HCT116 (cell line): Measurements from ENCODE around the gene S100A11. TPM values are rescaled to one million over a fixed set of nuclear protein-coding genes. Genes with fewer than 3 reads are reported as not detected.

Experiments
- ATAC-seq: fragments of 200-7000 bp; cut with Tn5 transposase; 2 replicates; pipeline ENCODE4 v1.9.1; 2020; ENCODE audit warnings: mild to moderate bottlenecking, moderate library complexity
- BruUV-seq: library from RNA; stranded (reverse); fragments of 400-500 nt; replicated peaks from 2 replicates; lab custom pipeline; 2021; lab: Mats Ljungman, UMichigan
- CTCF ChIA-PET: fragments of 300-600 bp; sonication (Branson Sonifier 250); formaldehyde crosslinking; loops from one replicate; lab custom pipeline; 2021; ENCODE audit warnings: antibody characterized with exemption; lab: Charles Lee
- POLR2A ChIA-PET: fragments of 300-600, 350-600 bp; sonication (Branson Sonifier 250); formaldehyde crosslinking; loops from one replicate; lab custom pipeline; 2021; ENCODE audit warnings: antibody characterized with exemption; lab: Charles Lee
- RAD21 ChIA-PET, 2 experiments: fragments of 300-600 bp; sonication (Branson Sonifier 250); formaldehyde crosslinking; loops; one replicate each; lab custom pipeline; 2023; ENCODE audit warnings: low total read pairs in 2 of 2; ENCODE audit not compliant: uncharacterized antibody in 2 of 2, unreplicated experiment in 2 of 2, low non-redundant PET in 1 of 2; lab: Charles Lee
- DNase-seq: peaks from one replicate; pipeline ENCODE4 v3.0.0-alpha.2; 2010; ENCODE audit warnings: low read depth, low spot score
- H2AFZ ChIP-seq: fragments of 200-600 bp; shearing (Covaris generic), sonication (generic); 2 replicates; pipeline ENCODE4 v1.6.1; 2017; ENCODE audit warnings: low read depth, mixed run types, mixed read lengths, antibody characterized with exemption, low read length; ENCODE audit not compliant: poor library complexity, severe bottlenecking
- H3K27ac ChIP-seq: 2 replicates; pipeline ENCODE4 v1.5.1; 2012; ENCODE audit warnings: low read depth, low read length
- H3K27me3 ChIP-seq: fragments of 200-600 bp; sonication (generic); 2 replicates; pipeline ENCODE4 v1.6.1; 2016; ENCODE audit warnings: mixed run types, low read length, mixed read lengths; ENCODE audit not compliant: insufficient read depth
- H3K36me3 ChIP-seq, 2 experiments: fragments of 200-500 bp in 1 of 2; fragments of 200-600 bp in 1 of 2; sonication (Bioruptor generic) in 1 of 2; sonication (generic) in 1 of 2; 2 replicates each; pipeline versions ENCODE4 v1.5.1 to v1.6.1; 2014 to 2016; ENCODE audit warnings: low read length in 2 of 2, inconsistent platforms in 1 of 2, mixed read lengths in 1 of 2, mixed run types in 1 of 2; ENCODE audit not compliant: insufficient read depth in 2 of 2, control insufficient read depth in 1 of 2
- H3K4me1 ChIP-seq, 2 experiments: fragments of 200-600 bp in 1 of 2; sonication (generic) in 1 of 2; 2 replicates each; pipeline versions ENCODE4 v1.5.1 to v1.6.1; 2012 to 2017; ENCODE audit warnings: low read length in 2 of 2, inconsistent platforms in 1 of 2, mild to moderate bottlenecking in 1 of 2, mixed read lengths in 1 of 2, mixed run types in 1 of 2, moderate library complexity in 1 of 2; ENCODE audit not compliant: insufficient read depth in 2 of 2, control insufficient read depth in 1 of 2
- H3K4me2 ChIP-seq: fragments of 200-600 bp; sonication (generic); 2 replicates; pipeline ENCODE4 v1.6.1; 2017; ENCODE audit warnings: mixed run types, low read length, mixed read lengths
- H3K4me3 ChIP-seq, 2 experiments: fragments of 200-600 bp in 1 of 2; sonication (generic) in 1 of 2; replicated peaks in 1 of 2; 2 replicates each; pipeline ENCODE4 v1.5.1; 2011 to 2016; ENCODE audit warnings: low read length in 2 of 2, control low read depth in 1 of 2, low read depth in 1 of 2, mild to moderate bottlenecking in 1 of 2, mixed read lengths in 1 of 2, mixed run types in 1 of 2
- H3K79me2 ChIP-seq: fragments of 200-600 bp; sonication (generic); 2 replicates; pipeline ENCODE4 v1.6.1; 2017; ENCODE audit warnings: mild to moderate bottlenecking, mixed run types, low read length, moderate library complexity, mixed read lengths; ENCODE audit not compliant: insufficient read depth
- H3K9ac ChIP-seq: fragments of 200-600 bp; sonication (generic); 2 replicates; pipeline ENCODE4 v1.6.1; 2016; ENCODE audit warnings: low read length, mixed read lengths
- H3K9me2 ChIP-seq: fragments of 200-600 bp; sonication (generic), shearing (Covaris generic); 2 replicates; pipeline ENCODE4 v1.6.1; 2017; ENCODE audit warnings: mixed run types, mild to moderate bottlenecking, moderate library complexity; ENCODE audit not compliant: insufficient read depth
- H3K9me3 ChIP-seq, 2 experiments: fragments of 200-500 bp in 1 of 2; fragments of 200-600 bp in 1 of 2; sonication (Bioruptor generic) in 1 of 2; sonication (generic) in 1 of 2; 2 replicates each; pipeline ENCODE4 v1.6.1; 2014 to 2017; ENCODE audit warnings: low read length in 2 of 2, mixed read lengths in 2 of 2, inconsistent platforms in 1 of 2, low read depth in 1 of 2, mild to moderate bottlenecking in 1 of 2, mixed run types in 1 of 2, moderate library complexity in 1 of 2; ENCODE audit not compliant: control insufficient read depth in 1 of 2, insufficient read depth in 1 of 2
- H4K20me1 ChIP-seq: fragments of 200-600 bp; sonication (generic), shearing (Covaris generic); 2 replicates; pipeline ENCODE4 v1.6.1; 2017; ENCODE audit warnings: mixed run types, mild to moderate bottlenecking, moderate library complexity; ENCODE audit not compliant: insufficient read depth
- CBX3 ChIP-seq: IDR thresholded peaks from 2 replicates; pipeline ENCODE4 v1.6.1; 2012; ENCODE audit warnings: low read depth
- CEBPB ChIP-seq: IDR thresholded peaks from 2 replicates; pipeline ENCODE4 v1.6.1; 2012; ENCODE audit warnings: low read depth
- EGR1 ChIP-seq: IDR thresholded peaks from 2 replicates; pipeline ENCODE4 v1.6.1; 2012; ENCODE audit warnings: low read depth
- EZH2 ChIP-seq: fragments of 200-600 bp; sonication (generic); IDR thresholded peaks from 2 replicates; pipeline ENCODE4 v1.6.1; 2017; ENCODE audit warnings: antibody characterized with exemption, mixed run types
- EZH2phosphoT487 ChIP-seq: fragments of 200-600 bp; IDR thresholded peaks from 2 replicates; pipeline ENCODE4 v1.6.1; 2018; ENCODE audit warnings: antibody characterized with exemption, borderline replicate concordance
- JUND ChIP-seq: IDR thresholded peaks from 2 replicates; pipeline ENCODE4 v1.6.1; 2012
- POLR2A ChIP-seq: IDR thresholded peaks from 2 replicates; pipeline ENCODE4 v1.7.0; 2011; ENCODE audit warnings: borderline replicate concordance; ENCODE audit not compliant: insufficient read depth, insufficient read length; ENCODE audit errors: extremely low read depth
- POLR2AphosphoS5 ChIP-seq: IDR thresholded peaks from 2 replicates; pipeline ENCODE4 v1.6.1; 2011; ENCODE audit warnings: mild to moderate bottlenecking, low read depth, low read length, moderate library complexity
- RAD21 ChIP-seq: IDR thresholded peaks from 2 replicates; pipeline ENCODE4 v1.6.1; 2012; ENCODE audit warnings: low read depth, mild to moderate bottlenecking
- SP1 ChIP-seq: IDR thresholded peaks from 2 replicates; pipeline ENCODE4 v1.6.1; 2012; ENCODE audit warnings: low read depth
- SRF ChIP-seq: IDR thresholded peaks from 2 replicates; pipeline ENCODE4 v1.6.1; 2012; ENCODE audit warnings: low read depth
- TCF7L2 ChIP-seq: IDR thresholded peaks from 2 replicates; pipeline ENCODE4 v1.7.0; 2011; ENCODE audit warnings: borderline replicate concordance, inconsistent platforms; ENCODE audit not compliant: insufficient read depth, insufficient read length; ENCODE audit errors: extremely low read depth
- YY1 ChIP-seq: IDR thresholded peaks from 2 replicates; pipeline ENCODE4 v1.6.1; 2011; ENCODE audit warnings: low read length, low read depth, moderate library complexity, mild to moderate bottlenecking; ENCODE audit not compliant: insufficient replicate concordance; ENCODE audit errors: extremely low read depth
- ZNF274 ChIP-seq: fragments of 200-500 bp; sonication (Bioruptor generic); IDR thresholded peaks from 2 replicates; pipeline ENCODE4 v1.6.1; 2014; ENCODE audit warnings: mild to moderate bottlenecking, low read depth, low read length, inconsistent platforms
- intact Hi-C: fragments of 100-400 bp; cut with micrococcal nuclease; formaldehyde crosslinking; loops from 2 replicates; pipeline ENCODE4 v1.10.0; 2022
- total RNA-seq: library from RNA; stranded (reverse); gene quantifications from one replicate; pipeline ENCODE4 v1.2.1, GENCODE V29; 2021; ENCODE audit not compliant: unreplicated experiment
- TF ChIP-seq, protein P1 (sequence below): IDR thresholded peaks from 2 replicates; pipeline ENCODE4 v1.6.1; 2012
- TF ChIP-seq, protein P2 (sequence below), 3 experiments: fragments of 200-600 bp in 1 of 3; sonication (generic) in 1 of 3; IDR thresholded peaks in 2 of 3; conservative IDR thresholded peaks in 1 of 3; 2 replicates each; pipeline ENCODE4 v1.5.1; 2012 to 2017; ENCODE audit warnings: low read depth in 2 of 3, low read length in 2 of 3, antibody characterized with exemption in 1 of 3, borderline replicate concordance in 1 of 3, control low read depth in 1 of 3, mild to moderate bottlenecking in 1 of 3, mixed read lengths in 1 of 3, mixed run types in 1 of 3, moderate library complexity in 1 of 3; ENCODE audit not compliant: insufficient read depth in 1 of 3
- TF ChIP-seq, protein P3 (sequence below): IDR thresholded peaks from 2 replicates; pipeline ENCODE4 v1.6.1; 2011; ENCODE audit warnings: mild to moderate bottlenecking, low read length, moderate library complexity; ENCODE audit not compliant: insufficient replicate concordance; ENCODE audit errors: extremely low read depth
- TF ChIP-seq, protein P4 (sequence below): IDR thresholded peaks from 2 replicates; pipeline ENCODE4 v1.6.1; 2012
- TF ChIP-seq, protein P5 (sequence below): IDR thresholded peaks from 2 replicates; pipeline ENCODE4 v1.6.1; 2012; ENCODE audit warnings: low read depth

The S100A11 gene
- total RNA-seq, 1 experiment from 2014 or later = 229 TPM

DNA sequence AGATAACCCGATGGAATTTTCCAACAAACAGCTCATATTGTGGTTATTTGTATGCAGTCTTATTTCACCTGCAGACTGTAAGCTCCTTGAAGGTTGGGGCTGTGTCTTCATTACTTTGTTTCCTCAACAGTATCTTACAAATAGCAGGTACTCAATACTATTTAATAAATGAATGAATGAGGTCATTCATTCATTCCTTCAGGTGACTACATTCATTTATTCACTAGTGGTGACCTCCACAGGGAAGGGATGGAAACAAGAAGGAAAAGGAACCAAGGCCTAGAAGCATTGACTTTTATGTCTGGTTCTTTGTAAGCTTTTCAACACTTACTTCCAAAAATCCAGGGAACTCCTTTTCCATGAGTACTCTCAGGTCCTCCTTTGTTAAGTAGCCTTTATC lies 51.0 kb downstream of the S100A11 start:
- Histone ChIP-seq H3K4me3 (no peak overlapping the region), H3K9ac (no peak overlapping the region), H2AFZ (no peak overlapping the region), H3K27me3 (no peaks in the 10 kb centered on the region), H3K9me2 (no peaks in the 10 kb centered on the region)
- intact Hi-C loops = loop anchor here (1.0 kb wide), 1 partner anchor 8 kb away; no protein-coding TSS in a partner anchor
- TF ChIP-seq YY1 (no peak), EZH2phosphoT487 (no peak), ZNF274 (no peak), CEBPB (no peak), RAD21 (no peak), POLR2AphosphoS5 (no peak), SP1 (no peak), EGR1 (no peak), SRF (no peak), POLR2A (no peak), EZH2 (no peak), CBX3 (no peak), TCF7L2 (no peak), JUND (no peak)
- TF ChIP-seq, protein P1, sequence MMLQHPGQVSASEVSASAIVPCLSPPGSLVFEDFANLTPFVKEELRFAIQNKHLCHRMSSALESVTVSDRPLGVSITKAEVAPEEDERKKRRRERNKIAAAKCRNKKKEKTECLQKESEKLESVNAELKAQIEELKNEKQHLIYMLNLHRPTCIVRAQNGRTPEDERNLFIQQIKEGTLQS = no peak
- TF ChIP-seq, protein P2, sequence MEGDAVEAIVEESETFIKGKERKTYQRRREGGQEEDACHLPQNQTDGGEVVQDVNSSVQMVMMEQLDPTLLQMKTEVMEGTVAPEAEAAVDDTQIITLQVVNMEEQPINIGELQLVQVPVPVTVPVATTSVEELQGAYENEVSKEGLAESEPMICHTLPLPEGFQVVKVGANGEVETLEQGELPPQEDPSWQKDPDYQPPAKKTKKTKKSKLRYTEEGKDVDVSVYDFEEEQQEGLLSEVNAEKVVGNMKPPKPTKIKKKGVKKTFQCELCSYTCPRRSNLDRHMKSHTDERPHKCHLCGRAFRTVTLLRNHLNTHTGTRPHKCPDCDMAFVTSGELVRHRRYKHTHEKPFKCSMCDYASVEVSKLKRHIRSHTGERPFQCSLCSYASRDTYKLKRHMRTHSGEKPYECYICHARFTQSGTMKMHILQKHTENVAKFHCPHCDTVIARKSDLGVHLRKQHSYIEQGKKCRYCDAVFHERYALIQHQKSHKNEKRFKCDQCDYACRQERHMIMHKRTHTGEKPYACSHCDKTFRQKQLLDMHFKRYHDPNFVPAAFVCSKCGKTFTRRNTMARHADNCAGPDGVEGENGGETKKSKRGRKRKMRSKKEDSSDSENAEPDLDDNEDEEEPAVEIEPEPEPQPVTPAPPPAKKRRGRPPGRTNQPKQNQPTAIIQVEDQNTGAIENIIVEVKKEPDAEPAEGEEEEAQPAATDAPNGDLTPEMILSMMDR (IDR thresholded peaks at IDR 0.05 in 2 of 3, conservative IDR thresholded peaks at IDR 0.05 in 1 of 3; ENCODE audit: borderline replicate concordance in 1 of 3, insufficient read depth in 1 of 3, low read depth in 2 of 3, low read length in 2 of 3) = no peak
- TF ChIP-seq, protein P3, sequence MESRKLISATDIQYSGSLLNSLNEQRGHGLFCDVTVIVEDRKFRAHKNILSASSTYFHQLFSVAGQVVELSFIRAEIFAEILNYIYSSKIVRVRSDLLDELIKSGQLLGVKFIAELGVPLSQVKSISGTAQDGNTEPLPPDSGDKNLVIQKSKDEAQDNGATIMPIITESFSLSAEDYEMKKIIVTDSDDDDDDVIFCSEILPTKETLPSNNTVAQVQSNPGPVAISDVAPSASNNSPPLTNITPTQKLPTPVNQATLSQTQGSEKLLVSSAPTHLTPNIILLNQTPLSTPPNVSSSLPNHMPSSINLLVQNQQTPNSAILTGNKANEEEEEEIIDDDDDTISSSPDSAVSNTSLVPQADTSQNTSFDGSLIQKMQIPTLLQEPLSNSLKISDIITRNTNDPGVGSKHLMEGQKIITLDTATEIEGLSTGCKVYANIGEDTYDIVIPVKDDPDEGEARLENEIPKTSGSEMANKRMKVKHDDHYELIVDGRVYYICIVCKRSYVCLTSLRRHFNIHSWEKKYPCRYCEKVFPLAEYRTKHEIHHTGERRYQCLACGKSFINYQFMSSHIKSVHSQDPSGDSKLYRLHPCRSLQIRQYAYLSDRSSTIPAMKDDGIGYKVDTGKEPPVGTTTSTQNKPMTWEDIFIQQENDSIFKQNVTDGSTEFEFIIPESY = no peak
- TF ChIP-seq, protein P4, sequence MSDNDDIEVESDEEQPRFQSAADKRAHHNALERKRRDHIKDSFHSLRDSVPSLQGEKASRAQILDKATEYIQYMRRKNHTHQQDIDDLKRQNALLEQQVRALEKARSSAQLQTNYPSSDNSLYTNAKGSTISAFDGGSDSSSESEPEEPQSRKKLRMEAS = no peak
- TF ChIP-seq, protein P5, sequence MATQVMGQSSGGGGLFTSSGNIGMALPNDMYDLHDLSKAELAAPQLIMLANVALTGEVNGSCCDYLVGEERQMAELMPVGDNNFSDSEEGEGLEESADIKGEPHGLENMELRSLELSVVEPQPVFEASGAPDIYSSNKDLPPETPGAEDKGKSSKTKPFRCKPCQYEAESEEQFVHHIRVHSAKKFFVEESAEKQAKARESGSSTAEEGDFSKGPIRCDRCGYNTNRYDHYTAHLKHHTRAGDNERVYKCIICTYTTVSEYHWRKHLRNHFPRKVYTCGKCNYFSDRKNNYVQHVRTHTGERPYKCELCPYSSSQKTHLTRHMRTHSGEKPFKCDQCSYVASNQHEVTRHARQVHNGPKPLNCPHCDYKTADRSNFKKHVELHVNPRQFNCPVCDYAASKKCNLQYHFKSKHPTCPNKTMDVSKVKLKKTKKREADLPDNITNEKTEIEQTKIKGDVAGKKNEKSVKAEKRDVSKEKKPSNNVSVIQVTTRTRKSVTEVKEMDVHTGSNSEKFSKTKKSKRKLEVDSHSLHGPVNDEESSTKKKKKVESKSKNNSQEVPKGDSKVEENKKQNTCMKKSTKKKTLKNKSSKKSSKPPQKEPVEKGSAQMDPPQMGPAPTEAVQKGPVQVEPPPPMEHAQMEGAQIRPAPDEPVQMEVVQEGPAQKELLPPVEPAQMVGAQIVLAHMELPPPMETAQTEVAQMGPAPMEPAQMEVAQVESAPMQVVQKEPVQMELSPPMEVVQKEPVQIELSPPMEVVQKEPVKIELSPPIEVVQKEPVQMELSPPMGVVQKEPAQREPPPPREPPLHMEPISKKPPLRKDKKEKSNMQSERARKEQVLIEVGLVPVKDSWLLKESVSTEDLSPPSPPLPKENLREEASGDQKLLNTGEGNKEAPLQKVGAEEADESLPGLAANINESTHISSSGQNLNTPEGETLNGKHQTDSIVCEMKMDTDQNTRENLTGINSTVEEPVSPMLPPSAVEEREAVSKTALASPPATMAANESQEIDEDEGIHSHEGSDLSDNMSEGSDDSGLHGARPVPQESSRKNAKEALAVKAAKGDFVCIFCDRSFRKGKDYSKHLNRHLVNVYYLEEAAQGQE = no peak
- TF ChIP-seq, all 23 proteins: peak for 0
- Histone ChIP-seq H3K27ac (no peak overlapping the region), H4K20me1 (peaks cover 23% of the 10 kb centered on the region; the same call in 1 of the 2 replicates), H3K79me2 (peaks cover 67% of the 10 kb centered on the region), H3K36me3 (peaks cover 30 to 53% of the 10 kb centered on the region in 2 experiments), H3K4me2 (no peak overlapping the region), H3K9me3 (no peaks in the 10 kb centered on the region), H3K4me1 (peaks cover 41 to 61% of the 10 kb centered on the region in 2 experiments)
- ATAC-seq = no peak
- no peak for DNase-seq
- ChIA-PET RAD21 (no interaction called here), POLR2A (no interaction called here), CTCF (no interaction called here)
- no TSS peak for BruUV-seq
